Stomach smooth muscle (tissue), 2 donors: Measurements from ENCODE around the gene ZNF180.
"Not testable (repeated sequence)": the region's sequence is repeated elsewhere in the genome, so short reads cannot be mapped to it uniquely, and the experiment has no call there.

Experiments used
- H3K27ac ChIP-seq: one replicate; pipeline ENCODE4 v1.7.0; 2013; ENCODE audit warnings: mild to moderate bottlenecking, low read length, inconsistent platforms
- H3K27me3 ChIP-seq, 2 donors: one replicate each; pipeline ENCODE4 v1.7.0; 2013; ENCODE audit warnings: low read length in 2 of 2; ENCODE audit not compliant: insufficient read depth in 2 of 2, control insufficient read depth in 1 of 2
- H3K36me3 ChIP-seq, 2 donors: one replicate each; pipeline ENCODE4 v1.7.0; 2013; ENCODE audit warnings: low read length in 2 of 2; ENCODE audit not compliant: control insufficient read depth in 2 of 2, insufficient read depth in 2 of 2
- H3K4me1 ChIP-seq: one replicate; pipeline ENCODE4 v1.7.0; 2013; ENCODE audit warnings: low read length; ENCODE audit not compliant: control insufficient read depth, insufficient read depth
- H3K4me3 ChIP-seq, 2 donors: one replicate each; pipeline ENCODE4 v1.7.0; 2013; ENCODE audit warnings: low read length in 2 of 2
- H3K9ac ChIP-seq, 2 donors: one replicate each; pipeline ENCODE4 v1.7.0; 2013; ENCODE audit warnings: low read length in 2 of 2, mild to moderate bottlenecking in 1 of 2
- H3K9me3 ChIP-seq, 2 donors: one replicate each; pipeline ENCODE4 v1.7.0; 2013; ENCODE audit warnings: low read length in 2 of 2; ENCODE audit not compliant: control insufficient read depth in 2 of 2
- donor health status: healthy.
- donor health status: Pancreatic carcinoma.

ZNF180 gene

GRCh38 chr19:44499559-44499958 lies 763 bp downstream of the ZNF180 start:
- H3K27ac ChIP-seq = no peak overlapping the region
- H3K4me1 ChIP-seq = peaks cover 13% of the 10 kb centered on the region
- no peaks in the 10 kb centered on the region for H3K27me3 ChIP-seq
- peak overlapping the region; percentile 99 for H3K4me3 ChIP-seq
- H3K9me3 ChIP-seq = peaks cover 4 to 19% of the 10 kb centered on the region in 2 donors
- H3K9ac ChIP-seq = peak overlapping the region; percentile 76 to 86
- H3K36me3 ChIP-seq = peaks cover 18 to 21% of the 10 kb centered on the region in 2 donors

DNA sequence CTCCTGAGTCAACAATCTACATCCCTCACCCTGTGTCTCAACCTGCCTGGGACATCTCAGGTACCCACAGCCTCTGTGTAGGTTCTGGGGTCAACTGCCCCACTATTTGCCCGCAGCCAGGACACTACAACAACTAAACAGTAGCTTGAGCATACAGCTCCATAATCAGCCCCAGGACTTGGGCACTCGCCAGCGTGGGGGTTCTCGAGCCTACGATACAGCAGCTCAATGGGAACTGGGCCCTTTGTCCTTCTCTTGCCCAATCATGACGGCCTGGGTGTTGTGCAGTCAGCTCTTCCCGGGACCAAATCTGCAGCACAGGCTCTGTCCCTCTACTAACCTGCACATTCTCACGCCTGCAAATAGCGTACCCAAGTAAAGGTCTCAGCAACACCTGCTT lies 1.3 kb downstream of the ZNF180 start:
- H3K4me3 ChIP-seq = peak overlapping the region; percentile 99

GRCh38 chr19:44496711-44497110 lies 3.6 kb downstream of the ZNF180 start:
- H3K9ac ChIP-seq = no peak overlapping the region
- H3K4me1 ChIP-seq = peaks cover 13% of the 10 kb centered on the region
- H3K27me3 ChIP-seq = no peaks in the 10 kb centered on the region
- no peak overlapping the region for H3K27ac ChIP-seq
- H3K4me3 ChIP-seq = no peak overlapping the region
- peaks cover 42 to 44% of the 10 kb centered on the region in 2 donors for H3K36me3 ChIP-seq
- H3K9me3 ChIP-seq = peaks cover 26 to 42% of the 10 kb centered on the region in 2 donors

More for the DNA sequence above, 1.3 kb downstream of the ZNF180 start:
- H3K36me3 ChIP-seq = peaks cover 21 to 23% of the 10 kb centered on the region in 2 donors
- H3K4me1 ChIP-seq = peaks cover 13% of the 10 kb centered on the region
- no peak overlapping the region for H3K9ac ChIP-seq
- no peaks in the 10 kb centered on the region for H3K27me3 ChIP-seq
- no peak overlapping the region for H3K27ac ChIP-seq
- peaks cover 6 to 20% of the 10 kb centered on the region in 2 donors for H3K9me3 ChIP-seq

- Histone ChIP-seq H3K4me1 (no peaks in the 10 kb centered on the region), H3K9ac (no peak overlapping the region), H3K4me3 (peak overlapping the region in 1 of 2 donors; percentile 45), H3K36me3 (peaks cover 47 to 57% of the 10 kb centered on the region in 2 donors), H3K27ac (no peak overlapping the region), H3K27me3 (no peaks in the 10 kb centered on the region), H3K9me3 (peaks cover 90 to 92% of the 10 kb centered on the region in 2 donors)
These were observed 23.5 kb downstream of the ZNF180 start for GRCh38 chr19:44476559-44477408.

GRCh38 chr19:44468730-44469129 lies 31.6 kb downstream of the ZNF180 start:
- H3K36me3 ChIP-seq, H3K4me3 ChIP-seq, H3K9ac ChIP-seq, H3K4me1 ChIP-seq, H3K27me3 ChIP-seq, H3K27ac ChIP-seq: not testable (repeated sequence)
- H3K9me3 ChIP-seq = peaks cover 43 to 53% of the 10 kb centered on the region in 2 donors

GRCh38 chr19:44462600-44463286 lies 37.6 kb downstream of the ZNF180 start:
- H3K4me3 ChIP-seq, H3K36me3 ChIP-seq, H3K4me1 ChIP-seq, H3K27me3 ChIP-seq, H3K9ac ChIP-seq, H3K27ac ChIP-seq: not testable (repeated sequence)
- H3K9me3 ChIP-seq = peaks cover 19% of the 10 kb centered on the region in 2 donors

DNA sequence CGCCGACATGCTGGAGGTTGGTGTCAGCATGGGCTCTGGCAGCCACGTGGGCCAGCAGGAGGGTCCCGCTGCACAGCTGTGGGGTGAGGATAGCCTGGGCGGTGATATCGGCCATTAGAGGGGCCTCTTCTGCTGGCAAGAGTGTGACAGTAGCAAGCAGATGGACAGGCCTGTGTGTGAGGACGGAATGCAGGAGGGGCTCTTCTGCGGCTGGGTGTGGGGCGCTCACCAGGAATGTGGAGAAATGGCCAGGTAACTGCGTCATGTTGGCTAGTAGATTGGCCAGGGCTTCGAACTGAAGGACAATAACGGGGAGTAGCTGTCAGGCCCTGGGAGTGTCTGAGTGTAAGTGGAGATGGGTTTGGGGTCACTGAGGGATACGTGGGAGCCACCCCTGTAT lies 44.3 kb downstream of the ZNF180 start:
- H3K27me3 ChIP-seq = not testable (repeated sequence)
- peaks cover 3 to 36% of the 10 kb centered on the region in 2 donors for H3K9me3 ChIP-seq

DNA sequence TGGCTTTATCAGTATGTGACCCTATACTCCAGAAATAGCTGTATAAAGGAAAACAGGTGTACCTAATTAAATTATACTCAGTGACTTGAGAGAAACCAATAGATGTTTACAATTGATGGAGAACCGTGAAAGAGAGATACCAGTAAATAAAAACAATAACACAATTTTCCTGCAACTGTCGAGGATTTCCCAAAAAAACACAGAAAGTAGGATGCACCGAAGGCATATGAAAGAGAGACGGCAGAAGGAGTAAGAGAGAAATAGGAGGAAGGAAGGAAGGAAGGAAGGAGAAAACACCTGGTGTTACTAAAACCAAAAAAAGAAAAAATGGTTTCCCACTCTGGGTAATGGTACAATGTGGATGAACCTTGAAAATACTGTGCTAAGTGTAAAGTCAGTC lies 45.2 kb downstream of the ZNF180 start:
- Histone ChIP-seq H3K36me3 (no peaks in the 10 kb centered on the region), H3K27me3 (no peaks in the 10 kb centered on the region), H3K9ac (no peak overlapping the region), H3K4me3 (no peak overlapping the region), H3K9me3 (peaks cover 5 to 36% of the 10 kb centered on the region in 2 donors), H3K27ac (no peak overlapping the region), H3K4me1 (no peaks in the 10 kb centered on the region)

More for the DNA sequence above, 44.3 kb downstream of the ZNF180 start:
- not testable (repeated sequence) for H3K36me3 ChIP-seq, H3K4me3 ChIP-seq, H3K9ac ChIP-seq, H3K4me1 ChIP-seq, H3K27ac ChIP-seq

GRCh38 chr19:44452367-44452766 lies 48.0 kb downstream of the ZNF180 start:
- peaks cover 8% of the 10 kb centered on the region for H3K4me1 ChIP-seq
- no peaks in the 10 kb centered on the region for H3K27me3 ChIP-seq
- H3K27ac ChIP-seq = no peak overlapping the region
- H3K9me3 ChIP-seq = peaks cover 5 to 26% of the 10 kb centered on the region in 2 donors
- no peak overlapping the region for H3K9ac ChIP-seq
- no peaks in the 10 kb centered on the region for H3K36me3 ChIP-seq
- H3K4me3 ChIP-seq = no peak overlapping the region

- H3K27me3 ChIP-seq = no peaks in the 10 kb centered on the region
- no peak overlapping the region for H3K9ac ChIP-seq
- H3K27ac ChIP-seq = no peak overlapping the region
- H3K9me3 ChIP-seq = peaks cover 5 to 22% of the 10 kb centered on the region in 2 donors
- peaks cover 0 to 4% of the 10 kb centered on the region in 2 donors for H3K36me3 ChIP-seq
- H3K4me1 ChIP-seq = peaks cover 8% of the 10 kb centered on the region
- H3K4me3 ChIP-seq = no peak overlapping the region
These were observed 48.6 kb downstream of the ZNF180 start for GRCh38 chr19:44451687-44452086.
